D721Med (cell line): ENCODE data around the gene CENPF.

ENCODE experiments used
- DNase-seq: peaks from one replicate; pipeline ENCODE4 v3.0.0; 2011; ENCODE audit warnings: low spot score; ENCODE audit not compliant: insufficient read length
- FAIRE-seq: peaks from 2 replicates; lab custom pipeline; 2011; peaks lifted over from hg19 to GRCh38; lab: Jason Lieb, UNC
- CTCF ChIP-seq: IDR thresholded peaks from 2 replicates; pipeline ENCODE4 v1.5.1; 2012; ENCODE audit warnings: mild to moderate bottlenecking, control low read depth; ENCODE audit not compliant: insufficient read depth; ENCODE audit errors: missing control alignments

Gene CENPF

GRCh38 chr1:214635086-214635485 lies 32.1 kb downstream of the CENPF start:
- DNase-seq = no peak
- no peak for TF ChIP-seq CTCF
- no peak for FAIRE-seq

- FAIRE-seq (no peak), DNase-seq (no peak)
- no peak for TF ChIP-seq CTCF
These were observed 32.5 kb downstream of the CENPF start for GRCh38 chr1:214635506-214635905.

GRCh38 chr1:214636436-214636835 lies 33.4 kb downstream of the CENPF start:
- DNase-seq (no peak), FAIRE-seq (no peak)
- no peak for TF ChIP-seq CTCF

GRCh38 chr1:214637125-214637524 lies 34.1 kb downstream of the CENPF start:
- DNase-seq (no peak), FAIRE-seq (peak; percentile 41)
- no peak for TF ChIP-seq CTCF

GRCh38 chr1:214637722-214638458 lies 34.9 kb downstream of the CENPF start:
- peak; percentile 91 for FAIRE-seq
- peak; percentile 84 for TF ChIP-seq CTCF
- DNase-seq = no peak

GRCh38 chr1:214638459-214638807 lies 35.4 kb downstream of the CENPF start:
- no peak for FAIRE-seq
- TF ChIP-seq CTCF = no peak
- DNase-seq = no peak

GRCh38 chr1:214638997-214639396 lies 36.0 kb downstream of the CENPF start:
- TF ChIP-seq CTCF = no peak
- no peak for FAIRE-seq
- DNase-seq = no peak
